NCI-H2029 (cell line): Measurements from ENCODE around the gene GRAMD2A.

Source experiments
- DNase-seq: peaks from one replicate; lab custom pipeline; 2025; lab: John Stamatoyannopoulos, UW

GRAMD2A gene

GRCh38 chr15:72197460-72198355, at the start of gene GRAMD2A:
Gene GRAMD2A (minus strand): TSS chr15:72197787.
- DNase-seq, result peak; percentile 50

DNA sequence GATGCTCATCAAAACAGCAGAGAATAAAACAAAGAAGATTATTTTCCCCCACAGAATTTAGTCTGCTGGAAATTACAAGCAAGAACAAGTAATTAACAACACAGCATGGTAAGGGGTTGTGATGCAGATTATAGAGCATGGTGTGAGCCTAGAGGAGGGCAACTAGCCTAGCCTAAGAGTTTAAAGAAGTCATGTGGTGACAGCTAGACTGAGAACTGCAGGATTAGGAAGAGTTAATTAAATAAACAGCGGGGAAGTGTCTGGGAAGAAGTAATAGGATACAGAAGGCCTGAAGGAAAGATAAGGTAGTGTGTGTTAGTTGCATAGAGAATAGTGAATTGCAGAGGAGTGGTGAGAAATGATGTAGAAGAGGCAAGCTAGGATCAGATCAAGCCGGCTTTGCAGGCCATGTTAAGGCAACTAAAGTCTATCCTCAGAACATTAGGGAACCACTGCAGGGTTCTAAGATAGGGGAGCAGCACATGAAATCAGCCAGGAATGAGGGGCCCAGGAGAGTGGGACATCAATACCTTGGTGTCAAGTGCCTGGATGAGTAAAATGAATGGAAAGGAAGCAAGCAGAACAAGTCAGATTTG, 45.3 kb upstream of the GRAMD2A start:
- DNase-seq, result no peak

DNA sequence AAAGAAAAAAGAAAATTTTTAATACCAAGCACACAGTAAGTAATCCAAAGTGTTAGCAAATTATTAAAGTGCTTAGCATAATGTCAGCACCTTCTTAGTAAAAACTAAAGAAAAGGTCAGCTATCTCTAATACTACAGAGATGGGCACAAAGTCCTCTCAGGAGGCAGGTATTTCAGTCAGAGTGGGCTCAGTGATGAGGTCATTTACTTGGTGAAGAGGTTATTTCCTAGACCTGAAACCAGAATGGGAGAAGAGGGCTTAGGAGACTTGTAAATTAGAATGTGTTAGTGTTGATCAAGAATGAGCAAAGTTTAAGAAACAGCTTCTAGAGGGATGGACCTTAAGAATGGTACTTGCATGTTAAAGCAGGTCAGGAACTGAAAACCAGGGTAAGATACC, 42.1 kb upstream of the GRAMD2A start:
- DNase-seq, result no peak

GRCh38 chr15:72238586-72238985, 41.0 kb upstream of the GRAMD2A start:
- no peak for DNase-seq

- no peak for DNase-seq
Observed at GRCh38 chr15:72237853-72238224, 40.3 kb upstream of the GRAMD2A start.

DNA sequence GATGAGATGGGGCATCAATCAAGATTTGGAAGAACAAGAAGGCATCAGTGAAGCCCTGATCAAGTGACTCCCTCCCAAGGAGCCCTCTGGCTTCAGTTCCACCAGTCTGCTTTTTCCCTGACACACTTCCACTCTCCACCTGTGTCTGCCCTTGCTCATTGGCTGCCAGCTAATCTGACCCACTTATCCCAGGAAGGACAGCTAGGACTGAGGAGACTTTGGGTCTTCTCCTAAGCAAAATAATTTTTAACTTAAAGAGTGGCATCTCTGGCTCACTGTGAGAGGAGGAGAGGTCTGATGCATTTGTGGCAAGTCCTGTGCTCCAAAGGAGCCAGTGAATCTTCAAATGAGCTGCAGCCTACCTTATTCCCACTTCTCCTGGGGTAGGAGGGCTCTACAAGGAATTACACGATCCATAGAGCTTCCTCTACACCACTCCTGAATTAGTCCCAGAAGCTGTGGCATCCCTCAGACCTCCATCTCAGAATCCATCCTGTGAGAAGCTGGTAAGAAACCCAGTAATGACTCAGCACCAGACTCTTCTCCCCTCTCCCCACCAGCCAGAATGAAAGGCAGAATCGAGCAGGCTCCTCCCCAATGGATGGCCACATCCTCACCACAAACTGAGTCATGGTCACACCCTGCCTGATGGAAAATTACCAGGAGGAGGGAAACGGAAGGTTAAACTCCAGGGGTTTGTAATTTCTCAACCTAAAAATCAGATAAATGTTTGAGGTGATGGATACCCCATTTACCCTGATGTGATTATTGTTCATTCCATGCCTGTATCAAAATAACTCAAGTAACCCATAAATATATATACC, 39.7 kb upstream of the GRAMD2A start:
- no peak for DNase-seq

DNA sequence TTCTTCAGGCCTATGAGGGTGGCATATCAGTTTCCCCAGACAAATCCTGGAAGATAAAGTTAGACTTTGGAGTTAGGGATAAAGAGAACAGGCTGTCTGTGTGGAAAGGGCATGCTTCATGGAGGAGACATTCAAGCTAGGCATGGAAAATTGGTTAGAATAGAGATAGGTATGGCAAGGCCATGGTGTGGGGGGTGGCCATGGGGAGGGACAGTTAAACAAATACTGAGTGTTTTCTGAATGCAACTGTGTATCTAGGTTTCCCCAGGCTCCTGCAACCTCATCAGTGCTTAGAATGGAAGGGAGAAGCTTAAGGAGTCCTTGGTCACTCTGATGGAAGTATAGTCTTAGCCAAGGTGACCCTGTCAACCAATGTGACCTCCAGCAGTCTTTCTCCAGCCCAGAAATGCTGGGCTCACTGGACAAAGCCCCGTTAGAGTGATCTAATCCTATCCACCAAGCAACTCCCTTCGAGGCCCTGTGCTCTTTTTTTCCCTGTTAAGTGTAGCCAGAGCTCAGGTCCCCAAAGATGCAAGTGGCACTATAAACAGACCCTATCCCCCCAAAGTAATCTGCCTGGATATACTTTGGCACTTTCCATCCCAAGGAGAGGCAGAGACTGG, 38.9 kb upstream of the GRAMD2A start:
- DNase-seq, result no peak

GRCh38 chr15:72235298-72235697, 37.7 kb upstream of the GRAMD2A start:
- no peak for DNase-seq

- no peak for DNase-seq
Observed at GRCh38 chr15:72233769-72234168, 36.2 kb upstream of the GRAMD2A start.

DNA sequence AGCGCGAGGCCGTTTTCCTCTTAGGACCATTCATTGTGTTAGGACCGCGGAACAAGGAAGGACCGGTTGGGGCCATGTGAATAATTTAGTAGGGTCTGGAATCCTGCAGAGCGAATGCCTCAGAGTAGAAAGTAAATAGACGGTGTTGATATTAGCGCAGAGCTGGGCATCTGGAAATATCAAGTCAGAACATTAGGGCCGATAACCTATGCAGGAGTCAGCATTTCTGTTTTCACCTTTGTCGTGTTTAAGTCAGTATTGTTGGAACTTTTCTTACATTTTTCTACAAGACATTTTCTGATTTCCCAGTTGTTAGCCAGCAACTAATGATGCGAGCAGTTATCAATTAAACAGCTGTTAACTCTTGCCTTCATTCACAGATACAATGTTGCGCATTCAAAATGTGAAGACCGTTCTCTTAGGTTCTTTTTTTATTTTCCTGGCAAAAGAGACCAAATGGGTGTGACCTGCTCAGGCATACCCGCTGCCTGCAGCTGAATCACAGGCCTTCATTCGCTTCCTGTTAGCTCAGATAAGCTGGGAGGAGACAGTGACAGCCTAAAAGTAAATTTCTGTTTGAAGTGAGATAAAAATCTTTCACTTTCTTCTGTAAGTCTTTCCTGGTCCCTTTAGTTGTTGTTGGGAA, 34.4 kb upstream of the GRAMD2A start:
- peak; percentile 30 for DNase-seq

DNA sequence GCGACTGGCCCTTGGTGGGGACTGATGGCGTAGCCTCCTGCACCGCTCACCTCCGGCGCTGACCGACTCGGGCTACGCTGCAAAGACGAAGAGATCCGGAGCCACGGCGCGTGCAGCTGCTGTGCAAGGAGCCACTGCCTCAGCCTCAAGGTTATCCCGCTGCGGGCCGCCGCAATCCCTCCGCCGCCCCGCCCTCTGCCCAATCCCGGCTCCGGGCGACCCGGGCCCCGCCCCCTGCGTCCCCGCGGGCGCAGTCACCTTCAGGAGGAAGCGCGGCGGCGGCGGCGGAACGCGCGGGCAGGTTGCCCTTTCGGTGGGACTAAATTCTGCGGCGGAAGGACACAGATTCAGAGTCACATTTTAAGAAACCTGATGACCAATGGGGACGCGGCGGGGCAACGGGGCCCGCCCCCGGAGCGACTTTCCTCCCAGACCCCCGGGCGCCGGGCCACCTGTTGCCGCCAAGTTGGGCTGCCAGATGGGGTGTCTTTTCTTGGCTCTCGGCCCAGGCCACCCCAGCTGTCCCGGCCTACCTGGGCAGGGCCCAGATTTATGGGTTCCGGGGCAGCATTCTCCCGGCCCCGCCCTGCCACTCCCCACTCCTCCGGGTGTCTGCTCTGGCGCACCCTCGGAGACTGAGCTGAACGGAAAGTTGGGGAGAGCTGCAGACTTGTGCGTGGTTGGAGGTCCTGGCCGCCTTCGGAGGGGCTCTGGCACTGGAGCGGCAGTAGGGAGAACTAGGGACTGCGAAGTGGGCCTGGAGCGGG, 33.7 kb upstream of the GRAMD2A start, which contains the start of gene PKM:
TSS of gene PKM (minus strand) at position 125 of the 767 bp plus-strand sequence. CDS start 12,093 bp downstream, outside the sequence.
- DNase-seq, result peak; percentile 82

- peak; percentile 36 for DNase-seq
Observed at GRCh38 chr15:72230197-72231065, 32.8 kb upstream of the GRAMD2A start.

- no peak for DNase-seq
Observed at GRCh38 chr15:72229947-72230196, 32.3 kb upstream of the GRAMD2A start.

DNA sequence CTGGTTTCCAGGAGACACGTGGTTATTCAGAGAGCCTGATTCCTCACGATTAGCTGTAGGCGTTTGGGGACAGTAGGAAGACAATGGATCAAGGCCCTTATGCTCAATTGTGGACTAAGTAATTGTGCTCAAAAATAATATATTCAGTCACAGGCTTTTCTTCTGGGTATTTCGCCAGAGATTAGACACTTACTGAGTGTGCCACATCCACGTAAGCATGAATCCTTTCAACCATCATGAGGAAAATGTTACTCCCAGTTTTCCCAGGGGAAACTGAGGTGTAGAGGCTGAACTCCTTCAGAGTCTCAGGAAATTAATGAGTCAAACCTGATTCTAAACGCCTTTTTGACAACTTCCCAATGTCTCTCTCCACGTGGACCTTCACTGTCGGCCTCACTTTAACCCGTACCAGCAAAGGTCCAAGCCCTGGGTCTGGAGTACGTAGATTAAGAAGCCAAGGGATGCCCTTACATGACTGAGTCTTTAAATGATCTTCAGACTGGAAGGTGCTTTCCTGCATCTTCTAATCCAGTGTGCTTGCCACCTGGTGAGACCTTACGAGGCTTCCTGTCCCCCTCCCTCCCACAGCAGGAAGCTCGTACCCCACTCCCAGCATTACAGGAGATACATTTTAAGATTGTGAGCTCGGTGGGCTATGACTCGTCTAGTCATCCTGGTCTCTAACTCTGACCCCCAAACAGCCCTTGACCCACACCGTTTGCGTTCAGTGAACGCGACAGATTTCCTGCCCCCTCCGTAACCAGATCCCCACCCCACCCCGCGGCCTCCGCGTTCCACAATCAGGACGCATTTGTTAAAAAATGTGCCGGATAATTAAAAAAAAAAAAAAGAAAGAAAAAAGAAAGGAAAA, 31.7 kb upstream of the GRAMD2A start:
- no peak for DNase-seq

DNA sequence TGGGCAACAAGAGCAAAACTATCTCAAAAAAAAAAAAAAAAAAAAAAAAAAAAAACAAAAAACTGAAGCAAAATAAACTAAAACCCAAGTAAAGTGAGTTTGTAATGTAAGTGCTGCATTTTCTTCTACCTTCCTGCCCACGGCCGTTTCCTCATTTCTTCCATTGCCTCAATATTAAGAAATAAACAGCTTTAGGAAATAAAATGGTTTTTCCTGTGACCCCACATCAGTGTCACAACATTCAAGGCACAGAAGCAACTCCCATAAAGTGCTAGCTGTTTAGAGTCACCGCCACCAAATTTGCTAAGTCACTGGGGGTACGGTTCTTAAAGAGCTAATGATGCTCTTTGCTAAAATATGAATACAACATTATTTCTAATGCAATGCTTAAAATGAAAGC, 30.1 kb upstream of the GRAMD2A start:
- DNase-seq, result no peak

GRCh38 chr15:72227192-72227586, 29.6 kb upstream of the GRAMD2A start:
- no peak for DNase-seq

DNA sequence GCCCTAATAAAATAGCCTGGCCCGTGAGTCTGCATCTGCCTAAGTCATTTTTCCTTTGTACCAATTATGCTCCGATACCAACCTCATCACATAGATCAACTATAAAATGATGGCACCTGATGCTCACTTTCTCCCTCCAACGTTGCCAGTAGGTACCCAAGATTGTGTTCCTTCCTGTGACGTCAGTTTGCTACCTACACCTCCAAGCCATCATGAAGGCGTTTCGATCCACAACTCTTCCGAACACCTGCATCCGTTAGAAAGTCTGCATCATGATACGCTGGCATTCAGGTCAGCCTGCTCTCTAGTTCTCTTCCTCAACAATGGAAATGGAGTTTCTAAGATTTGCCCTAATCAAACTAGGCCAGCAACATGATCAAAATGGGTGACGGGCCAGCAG, 25.7 kb upstream of the GRAMD2A start:
- DNase-seq, result no peak

DNA sequence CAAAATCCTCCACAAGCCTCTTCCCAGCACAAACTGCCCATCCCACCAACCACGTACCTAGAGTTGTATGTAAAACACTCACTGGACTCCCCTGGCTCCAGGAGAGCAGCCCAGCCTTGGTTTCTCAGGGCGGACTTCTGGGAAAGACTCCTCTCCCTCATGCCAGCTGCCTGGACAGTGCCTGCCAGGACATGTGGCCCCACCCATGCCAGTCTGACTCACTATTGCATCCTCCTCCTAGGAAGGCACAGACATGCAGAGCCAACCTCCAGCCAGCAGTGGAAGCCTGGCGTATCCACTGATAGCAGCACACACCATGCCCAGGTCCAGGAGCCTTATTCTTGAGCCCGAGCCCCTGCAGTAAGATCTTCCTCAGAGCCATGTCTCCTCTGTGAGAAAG, 24.8 kb upstream of the GRAMD2A start:
- no peak for DNase-seq

- no peak for DNase-seq
Observed at GRCh38 chr15:72220687-72221086, 23.1 kb upstream of the GRAMD2A start.
